H1 (cell line): ENCODE data around the gene ERICH2.

ENCODE experiments used
- CTBP2 ChIP-seq: IDR thresholded peaks from 2 replicates; pipeline ENCODE4 v1.7.0; 2011; ENCODE audit warnings: borderline replicate concordance, mild to moderate bottlenecking, moderate library complexity, mixed read lengths, low read length; ENCODE audit not compliant: insufficient read depth, insufficient read length
- CTCF ChIP-seq, 3 experiments: IDR thresholded peaks; 1 replicate in 2 of 3; 2 replicates in 1 of 3; pipeline versions ENCODE4 v1.5.1 to v1.6.1; 2011; ENCODE audit warnings: low read length in 3 of 3, mild to moderate bottlenecking in 3 of 3, inconsistent platforms in 2 of 3, low read depth in 1 of 3, moderate library complexity in 1 of 3; ENCODE audit not compliant: insufficient read depth in 1 of 3; ENCODE audit errors: control extremely low read depth in 1 of 3
- JUND ChIP-seq: IDR thresholded peaks from 2 replicates; pipeline ENCODE4 v1.6.1; 2011; ENCODE audit warnings: mild to moderate bottlenecking, improper control_type of control experiment, low read length
- SP1 ChIP-seq: IDR thresholded peaks from 2 replicates; pipeline ENCODE4 v1.6.1; 2011; ENCODE audit warnings: low read depth, low read length

GRCh38 chr2:170723446-170723958 is 46.7 kb upstream of the ERICH2 start:
- no peak for TF ChIP-seq SP1
- TF ChIP-seq CTCF (IDR thresholded peaks at IDR 0.05; ENCODE audit: control extremely low read depth in 1 of 3, insufficient read depth in 1 of 3, low read depth in 1 of 3, low read length in 3 of 3), result peak; percentile 25 to 33 (median 29); a peak in 3 of 4 replicates
- no peak for TF ChIP-seq JUND
- no peak for TF ChIP-seq CTBP2
